GM19455 (cell line): ENCODE results near the gene LRFN3.
"Not testable (repeated sequence)": the region's sequence is repeated elsewhere in the genome, so short reads cannot be mapped to it uniquely, and the experiment has no call there.

Experiments
- ATAC-seq: cut with Tn5 transposase; IDR thresholded peaks from one replicate; pipeline ENCODE4 v1.9.1; 2021; ENCODE audit not compliant: unreplicated experiment

The LRFN3 gene

DNA sequence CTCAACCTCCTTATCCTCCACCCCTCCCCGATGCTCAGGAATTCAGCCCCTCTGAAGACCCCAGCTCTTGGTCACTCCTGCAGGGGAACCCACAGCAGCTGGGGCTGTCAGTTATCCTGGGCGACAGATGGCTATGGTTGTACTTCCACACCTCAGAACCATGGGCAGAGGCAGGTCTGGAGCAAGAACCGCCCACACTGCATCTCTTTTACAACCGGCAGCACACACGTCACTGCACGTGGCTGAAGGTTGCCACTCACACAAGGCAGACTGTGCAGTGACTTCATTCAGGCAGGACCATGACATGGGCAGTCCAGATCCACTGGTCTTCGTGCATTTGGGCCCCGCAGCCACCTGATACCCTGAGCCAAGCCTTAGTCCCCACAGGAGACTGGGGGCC is 37.3 kb downstream of the LRFN3 start:
- ATAC-seq, result no peak

DNA sequence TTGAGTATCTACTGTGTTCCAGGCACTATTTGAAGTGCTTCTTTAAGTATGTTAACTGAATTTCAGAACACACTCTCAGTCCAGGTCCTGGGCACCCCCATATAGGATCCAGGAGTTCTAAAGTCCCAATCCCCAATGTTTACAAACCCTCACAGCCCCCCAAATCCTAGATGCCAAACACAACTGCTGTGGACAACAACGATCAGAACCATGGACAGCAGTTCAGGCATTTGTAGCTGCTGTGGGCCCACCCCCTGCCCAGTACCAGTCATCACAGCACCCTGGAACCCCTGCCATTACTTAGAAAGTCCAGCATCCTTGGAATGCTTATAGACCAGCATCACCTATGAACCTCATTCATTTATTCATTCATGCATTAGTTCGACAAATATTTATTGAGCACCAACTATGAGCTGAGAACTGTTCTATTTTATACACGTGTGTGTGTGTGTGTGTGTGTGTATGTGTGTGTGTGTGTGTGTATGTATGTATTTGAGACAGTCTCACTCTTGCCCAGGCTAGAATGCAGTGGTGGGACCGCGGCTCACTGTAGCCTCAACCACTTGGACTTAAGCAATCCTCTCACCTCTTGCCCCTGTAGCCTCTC is 39.5 kb downstream of the LRFN3 start:
- ATAC-seq, result no peak

GRCh38 chr19:35977446-35978222 is 41.5 kb downstream of the LRFN3 start:
- no peak for ATAC-seq

GRCh38 chr19:35978271-35978670 is 42.1 kb downstream of the LRFN3 start:
- no peak for ATAC-seq

GRCh38 chr19:35978832-35979365 is 42.7 kb downstream of the LRFN3 start:
- no peak for ATAC-seq

DNA sequence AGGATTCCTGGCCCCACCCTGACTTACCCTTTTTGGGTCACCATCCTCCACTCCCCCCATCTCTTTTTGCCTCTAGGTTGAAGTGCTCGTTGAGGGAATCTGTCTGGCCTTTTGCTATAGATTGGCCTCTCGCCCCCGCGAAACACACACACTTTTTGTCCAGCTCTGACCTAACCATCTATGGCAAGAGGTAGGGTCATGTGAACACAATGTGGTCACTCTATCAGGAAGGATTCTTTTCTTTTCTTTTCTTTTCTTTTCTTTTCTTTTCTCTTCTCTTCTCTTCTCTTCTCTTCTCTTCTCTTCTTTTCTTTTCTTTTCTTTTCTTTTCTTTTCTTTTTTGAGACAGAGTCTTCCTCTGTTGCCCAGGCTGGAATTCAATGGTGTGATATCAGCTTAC is 44.8 kb downstream of the LRFN3 start:
- ATAC-seq, result not testable (repeated sequence)

DNA sequence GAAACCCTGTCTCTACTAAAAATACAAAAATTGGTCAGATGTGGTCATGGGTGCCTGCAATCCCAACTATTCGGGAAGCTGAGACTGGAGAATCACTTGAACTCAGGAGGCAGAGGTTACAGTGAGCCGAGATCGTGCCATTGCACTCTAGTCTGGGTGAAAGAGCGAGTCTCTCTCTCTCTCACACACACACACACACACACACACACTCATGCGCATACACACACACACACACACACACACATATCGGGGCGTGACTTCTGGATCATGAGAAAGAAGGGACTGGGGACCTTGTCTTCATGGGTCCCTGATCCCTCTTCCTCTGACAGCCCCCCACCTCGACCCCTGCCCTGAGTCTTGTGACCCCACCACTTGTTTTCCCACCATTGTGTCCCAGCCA is 47.0 kb downstream of the LRFN3 start:
- ATAC-seq, result no peak

DNA sequence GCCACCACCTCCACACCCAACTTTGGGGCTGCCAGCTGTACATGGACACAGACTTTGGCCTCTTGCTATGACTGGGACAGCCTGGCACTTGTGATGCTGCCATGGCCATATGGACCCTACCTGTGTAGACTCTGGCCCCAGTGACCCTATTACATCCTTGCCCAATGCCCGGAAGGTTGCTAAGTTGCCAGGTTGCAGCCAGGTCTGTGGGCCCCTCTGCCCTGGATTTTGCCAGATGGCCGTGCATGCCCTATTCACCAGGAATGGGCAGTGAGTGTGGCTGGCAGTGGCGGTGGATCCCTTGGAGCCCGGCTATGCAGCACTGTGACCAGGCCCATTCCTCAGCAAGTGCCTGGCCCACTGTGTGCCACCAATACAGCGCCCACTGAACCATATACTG is 49.9 kb downstream of the LRFN3 start:
- no peak for ATAC-seq

DNA sequence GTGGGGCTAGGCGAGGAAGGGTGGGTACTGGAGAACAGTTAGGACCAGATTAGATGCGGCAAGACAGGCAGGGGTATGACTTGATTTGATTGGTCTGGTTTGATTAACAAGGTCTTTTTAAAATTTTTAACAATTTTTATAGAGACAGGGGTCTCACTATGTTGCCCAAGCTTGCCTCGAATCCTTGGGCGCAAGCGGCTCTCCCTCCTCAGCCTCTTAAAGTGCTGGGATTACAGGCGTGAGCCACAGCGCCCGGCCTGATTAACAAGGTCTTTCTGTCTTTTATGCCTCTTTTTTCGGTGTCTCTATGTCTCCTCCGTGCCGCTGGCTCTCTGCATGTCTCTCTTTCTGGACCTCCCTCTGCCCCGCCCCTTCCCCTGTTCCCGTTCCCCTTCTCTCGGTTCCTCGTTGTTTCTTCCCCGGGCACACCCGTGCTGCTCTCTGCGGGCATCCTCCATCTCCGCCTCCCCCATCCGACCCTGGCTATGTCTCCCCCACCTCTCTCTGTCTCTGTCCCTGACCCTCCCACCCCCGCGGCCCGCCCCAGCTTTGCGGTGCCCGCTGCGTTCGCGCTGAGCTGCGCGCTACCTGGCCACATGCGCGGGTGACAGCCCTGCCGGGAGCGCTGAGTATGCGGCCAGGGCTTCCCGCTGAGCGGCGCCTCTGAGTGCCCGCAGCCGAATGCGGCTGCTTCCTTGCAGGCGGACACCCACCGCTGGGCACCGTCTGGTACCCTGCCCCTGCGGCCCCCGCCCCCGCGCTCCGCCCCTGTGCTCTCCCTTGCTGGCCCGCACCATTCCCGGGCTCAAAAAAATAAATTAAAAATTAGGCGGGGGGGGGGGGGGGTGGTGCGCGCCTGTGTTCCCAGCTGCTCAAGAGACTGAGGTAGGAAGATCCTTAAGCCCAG is 50.7 kb downstream of the LRFN3 start:
- no peak for ATAC-seq

DNA sequence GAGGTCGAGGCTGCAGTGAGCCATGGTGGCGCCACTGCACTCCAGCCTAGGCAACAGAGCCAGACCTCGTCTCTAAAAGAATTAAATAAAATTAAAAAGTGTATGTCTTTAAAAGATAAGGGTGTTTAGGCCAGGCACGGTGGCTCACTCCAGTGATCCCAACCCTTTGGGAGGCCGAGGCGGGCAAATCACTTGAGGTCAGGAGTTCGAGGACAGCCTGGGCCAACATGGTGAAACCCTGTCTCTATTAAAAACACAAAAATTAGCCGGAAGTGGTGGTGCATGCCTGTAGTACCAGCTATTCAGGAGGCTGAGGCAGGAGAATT is 51.4 kb downstream of the LRFN3 start:
- ATAC-seq, result no peak

- ATAC-seq, result no peak
Observed at GRCh38 chr19:35988824-35989223, 52.6 kb downstream of the LRFN3 start.

DNA sequence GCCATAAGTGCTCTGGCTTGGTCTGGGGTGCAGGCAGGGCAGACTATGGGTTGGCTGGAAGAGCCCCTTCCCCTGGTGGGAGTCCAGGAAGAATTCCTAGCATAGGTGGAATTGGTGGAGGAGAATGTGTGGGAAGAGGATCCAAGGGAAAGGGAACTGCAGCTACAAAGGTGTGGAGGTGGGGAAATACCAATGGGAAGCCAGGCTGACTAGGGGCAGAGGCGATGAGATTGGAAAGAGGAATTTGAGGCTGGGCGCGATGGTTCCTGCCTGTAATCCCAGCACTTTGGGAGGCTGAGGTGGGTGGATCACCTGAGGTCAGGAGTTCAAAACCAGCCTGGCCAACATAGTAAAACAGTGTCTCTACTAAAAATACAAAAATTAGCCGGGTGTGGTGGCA is 54.0 kb downstream of the LRFN3 start:
- no peak for ATAC-seq

DNA sequence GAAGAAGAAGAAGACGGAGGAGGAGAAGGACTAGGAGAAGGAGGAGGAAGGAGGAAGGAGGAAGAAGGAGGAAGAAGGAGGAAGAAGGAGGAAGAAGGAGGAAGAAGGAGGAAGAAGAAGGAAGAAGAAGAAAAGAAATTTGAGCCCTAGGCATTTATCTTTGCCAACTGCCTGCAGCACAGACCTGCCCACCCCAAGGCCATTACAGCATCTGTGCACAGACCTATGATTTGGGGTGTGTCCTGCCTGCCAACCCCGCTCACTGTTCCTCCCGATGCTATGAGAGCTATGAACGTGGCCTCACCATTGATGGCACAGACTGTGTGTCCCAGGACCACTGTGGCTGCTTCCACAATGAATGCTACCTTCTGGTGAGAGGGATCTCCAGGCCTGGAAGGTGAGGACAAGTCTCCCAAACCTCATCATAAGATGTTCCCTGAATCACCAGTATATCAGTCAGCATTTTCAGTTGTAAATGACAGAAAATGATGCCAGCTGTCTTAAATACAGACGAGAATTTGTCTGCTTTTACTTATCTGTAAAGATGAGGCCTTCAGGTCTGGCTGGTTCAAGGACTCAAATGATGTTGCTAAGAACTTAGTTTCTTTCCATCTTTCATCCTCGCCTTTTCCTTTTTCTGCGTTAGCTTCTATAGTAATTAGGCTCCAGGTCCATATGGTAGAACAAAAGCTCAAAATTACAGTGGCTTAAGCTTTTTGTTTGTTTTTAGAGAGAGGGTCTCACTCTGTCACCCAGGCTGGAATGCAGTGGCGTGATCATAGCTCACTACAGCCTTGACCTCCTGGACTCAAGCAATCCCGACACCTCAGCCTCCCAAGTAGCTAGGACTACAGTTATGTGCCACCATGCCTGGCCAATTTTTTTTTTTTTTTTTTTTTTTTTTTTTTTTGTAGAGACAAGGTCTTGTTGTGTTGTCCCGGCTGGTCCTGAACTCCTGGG is 54.9 kb downstream of the LRFN3 start:
- no peak for ATAC-seq

DNA sequence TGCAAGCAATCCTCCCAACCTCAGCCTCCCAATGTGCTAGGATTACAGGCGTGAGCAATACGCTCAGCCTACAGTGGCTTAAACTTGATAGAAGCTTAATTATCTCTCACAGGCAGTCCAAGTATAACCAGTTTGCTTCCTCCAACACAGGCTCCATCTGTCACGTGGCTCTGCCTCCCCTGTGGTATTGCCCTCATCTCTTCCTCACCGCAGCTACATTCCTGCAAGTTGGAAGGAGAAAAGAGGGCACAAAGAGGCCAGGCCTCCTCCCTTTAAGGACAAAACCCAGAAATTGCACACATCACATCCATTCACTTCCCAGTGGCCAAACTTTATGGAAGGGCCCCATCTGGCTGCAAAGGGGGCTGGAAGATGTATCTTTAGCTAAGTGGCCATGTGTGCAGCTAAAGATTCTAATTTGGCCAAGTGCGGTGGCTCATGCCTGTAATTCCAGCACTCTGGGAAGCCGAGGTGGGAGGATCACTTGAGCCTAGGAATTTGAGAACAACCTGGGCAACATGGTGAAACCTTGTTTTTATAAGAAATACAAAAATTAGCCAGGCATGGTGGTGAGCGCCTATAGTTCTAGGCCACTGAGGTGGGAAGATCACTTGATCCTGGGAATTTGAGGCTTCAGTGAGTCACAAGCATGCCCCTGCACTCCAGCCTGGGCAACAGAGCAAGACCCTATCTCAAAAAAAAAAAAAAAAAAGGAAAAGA is 55.7 kb downstream of the LRFN3 start:
- ATAC-seq, result no peak

GRCh38 chr19:35992907-35993765 is 57.0 kb downstream of the LRFN3 start:
- no peak for ATAC-seq

DNA sequence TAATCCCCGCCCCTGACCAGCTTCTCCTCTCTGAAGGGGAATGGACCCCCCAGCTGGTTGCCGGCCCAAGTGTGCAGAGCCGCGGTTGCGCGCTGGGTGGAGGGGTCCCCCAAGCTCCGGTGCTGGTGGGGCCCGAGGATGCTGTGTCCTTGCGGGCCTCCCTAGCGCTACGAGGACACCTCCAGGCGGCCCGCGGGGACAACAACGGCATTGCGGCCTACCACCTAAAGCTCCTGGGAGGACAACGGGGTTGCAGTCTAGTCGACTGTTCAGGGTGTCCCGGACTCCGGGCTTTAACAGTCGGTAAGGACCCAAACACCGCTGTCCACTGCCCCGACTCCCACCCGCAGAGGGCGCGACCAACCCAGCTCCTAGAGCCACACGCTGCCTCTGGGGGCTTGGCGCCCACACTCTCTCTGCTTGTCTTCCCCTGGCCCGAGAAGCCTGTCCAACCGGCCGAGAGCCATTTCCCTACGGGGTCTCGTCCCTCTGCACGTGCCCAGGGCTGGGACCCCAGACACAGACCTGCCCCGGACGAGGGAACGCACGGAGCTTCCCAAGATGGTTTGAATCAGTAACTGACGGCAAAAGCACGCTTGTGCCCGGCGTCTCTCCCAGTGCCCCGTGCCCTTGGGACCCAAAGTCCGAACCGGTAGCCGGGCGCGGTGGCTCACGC is 57.9 kb downstream of the LRFN3 start:
- no peak for ATAC-seq
